ENCODE measurements around the gene ISYNA1. TPM values are rescaled to one million over a fixed set of nuclear protein-coding genes. Genes with fewer than 3 reads are reported as not detected.

ISYNA1 gene
- total and polyA plus RNA-seq, 10 of the 15 experiments (the other 5 are each of a cell fraction or from before 2014, with no cell fraction given) = 1.9 to 37.0 (median 9.1) TPM

GRCh38 chr19:18478545-18479311 is 40.8 kb upstream of the ISYNA1 start (continued):
- TF ChIP-seq KLF5 (IDR thresholded peaks at IDR 0.05; ENCODE audit: partially characterized antibody) (no peak), MAX (IDR thresholded peaks at IDR 0.05; ENCODE audit: low read depth, low read length) (peak; percentile 64; the same call in 1 of the 2 replicates), DPF2 (IDR thresholded peaks at IDR 0.05) (peak; percentile 56; the same call in 1 of the 2 replicates), MXI1 (IDR thresholded peaks at IDR 0.05; ENCODE audit: low read depth, low read length) (peak; percentile 33; the same call in 1 of the 2 replicates), E2F8 (IDR thresholded peaks at IDR 0.05; ENCODE audit: low read depth, partially characterized antibody) (peak; percentile 26), ZBTB11 (CRISPR knock-in tag; IDR thresholded peaks at IDR 0.05) (peak; percentile 50; the same call in 1 of the 2 replicates), RELB (IDR thresholded peaks at IDR 0.05; ENCODE audit: low read depth) (peak; percentile 63)
